H1 (cell line): ENCODE measurements around the gene PTPRO.

Experiments used
- ATF2 ChIP-seq: IDR thresholded peaks from 2 replicates; pipeline ENCODE4 v1.6.1; 2012; ENCODE audit warnings: low read length, inconsistent platforms
- EGR1 ChIP-seq: IDR thresholded peaks from 2 replicates; pipeline ENCODE4 v1.6.1; 2011; ENCODE audit warnings: low read depth, low read length, borderline replicate concordance
- EP300 ChIP-seq, 2 experiments: IDR thresholded peaks; 1 replicate in 1 of 2; 2 replicates in 1 of 2; pipeline ENCODE4 v1.6.1; 2011 to 2012; ENCODE audit warnings: low read depth in 2 of 2, low read length in 2 of 2, mild to moderate bottlenecking in 2 of 2, borderline replicate concordance in 1 of 2, inconsistent platforms in 1 of 2, moderate library complexity in 1 of 2
- EZH2 ChIP-seq: fragments of 200-600 bp; sonication (generic); IDR thresholded peaks from 2 replicates; pipeline ENCODE4 v1.7.1; 2012; ENCODE audit warnings: low read depth, mild to moderate bottlenecking, moderate library complexity, low read length, inconsistent platforms; ENCODE audit not compliant: severe bottlenecking
- GABPA ChIP-seq: IDR thresholded peaks from 2 replicates; pipeline ENCODE4 v1.6.1; 2011; ENCODE audit warnings: mild to moderate bottlenecking, low read length, moderate library complexity, borderline replicate concordance; ENCODE audit not compliant: insufficient read depth
- GTF2F1 ChIP-seq: IDR thresholded peaks from 2 replicates; pipeline ENCODE4 v1.6.1; 2012; ENCODE audit warnings: low read depth, low read length, improper control_type of control experiment, borderline replicate concordance
- HDAC2 ChIP-seq, 2 experiments: fragments of 300-600 bp in 1 of 2; sonication (generic) in 1 of 2; IDR thresholded peaks; 2 replicates each; pipeline ENCODE4 v1.6.1; 2011 to 2012; ENCODE audit warnings: low read depth in 2 of 2, low read length in 2 of 2, mild to moderate bottlenecking in 2 of 2, moderate library complexity in 2 of 2, borderline replicate concordance in 1 of 2, inconsistent platforms in 1 of 2
- MAX ChIP-seq: IDR thresholded peaks from 2 replicates; pipeline ENCODE4 v1.6.1; 2012; ENCODE audit warnings: inconsistent platforms
- POLR2A ChIP-seq, 2 experiments: IDR thresholded peaks; 1 replicate in 1 of 2; 2 replicates in 1 of 2; pipeline ENCODE4 v1.6.1; 2011; ENCODE audit warnings: low read depth in 2 of 2, low read length in 2 of 2, mild to moderate bottlenecking in 2 of 2; ENCODE audit errors: control extremely low read depth in 1 of 2
- RXRA ChIP-seq: IDR thresholded peaks from 2 replicates; pipeline ENCODE4 v1.6.1; 2011; ENCODE audit warnings: low read depth, mild to moderate bottlenecking, low read length, moderate library complexity; ENCODE audit not compliant: insufficient read depth
- TAF1 ChIP-seq: IDR thresholded peaks from 2 replicates; pipeline ENCODE4 v1.6.1; 2011; ENCODE audit warnings: mild to moderate bottlenecking, low read depth, low read length
- ZNF274 ChIP-seq: IDR thresholded peaks from 2 replicates; pipeline ENCODE4 v1.7.0; 2012; ENCODE audit warnings: low read length, borderline replicate concordance; ENCODE audit errors: extremely low read depth

GRCh38 chr12:15393995-15394394 is 71.7 kb downstream of the PTPRO start:
- TF ChIP-seq POLR2A (IDR thresholded peaks at IDR 0.05; ENCODE audit: control extremely low read depth in 1 of 2, low read depth in 2 of 2, low read length in 2 of 2) (no peak), ZNF274 (no peak), GABPA (no peak), EZH2 (no peak), EGR1 (no peak), EP300 (IDR thresholded peaks at IDR 0.05; ENCODE audit: borderline replicate concordance in 1 of 2, low read depth in 2 of 2, low read length in 2 of 2) (no peak), ATF2 (no peak), TAF1 (no peak), MAX (no peak), HDAC2 (IDR thresholded peaks at IDR 0.05; ENCODE audit: borderline replicate concordance in 1 of 2, low read depth in 2 of 2, low read length in 2 of 2) (no peak), GTF2F1 (no peak), RXRA (no peak)
